Mucosa of rectum (tissue), 2 donors: ENCODE measurements around the gene OSBPL7.

Experiments
- H3K27ac ChIP-seq, 2 donors: one replicate each; pipeline ENCODE4 v1.7.0; 2013; ENCODE audit warnings: inconsistent platforms in 2 of 2, low read depth in 2 of 2, low read length in 2 of 2
- H3K27me3 ChIP-seq, 2 donors: one replicate each; pipeline ENCODE4 v1.7.0; 2013; ENCODE audit warnings: low read length in 2 of 2; ENCODE audit not compliant: control insufficient read depth in 2 of 2, insufficient read depth in 2 of 2
- H3K36me3 ChIP-seq, 2 donors: one replicate each; pipeline ENCODE4 v1.7.0; 2013; ENCODE audit warnings: low read length in 2 of 2; ENCODE audit not compliant: control insufficient read depth in 2 of 2, insufficient read depth in 2 of 2
- H3K4me1 ChIP-seq, 2 donors: one replicate each; pipeline ENCODE4 v1.7.0; 2013; ENCODE audit warnings: low read length in 2 of 2, mild to moderate bottlenecking in 1 of 2; ENCODE audit not compliant: control insufficient read depth in 2 of 2, insufficient read depth in 2 of 2
- H3K4me3 ChIP-seq, 2 donors: one replicate each; pipeline ENCODE4 v1.7.0; 2013; ENCODE audit warnings: low read length in 2 of 2
- H3K9ac ChIP-seq, 2 donors: one replicate each; pipeline ENCODE4 v1.7.0; 2013; ENCODE audit warnings: low read length in 2 of 2, low read depth in 1 of 2, mild to moderate bottlenecking in 1 of 2
- H3K9me3 ChIP-seq, 2 donors: one replicate each; pipeline ENCODE4 v1.7.0; 2013; ENCODE audit warnings: low read length in 2 of 2; ENCODE audit not compliant: control insufficient read depth in 2 of 2
- donor health status: healthy.
- donor health status: Normal muscosa, but diverticular disease.

OSBPL7 gene

DNA sequence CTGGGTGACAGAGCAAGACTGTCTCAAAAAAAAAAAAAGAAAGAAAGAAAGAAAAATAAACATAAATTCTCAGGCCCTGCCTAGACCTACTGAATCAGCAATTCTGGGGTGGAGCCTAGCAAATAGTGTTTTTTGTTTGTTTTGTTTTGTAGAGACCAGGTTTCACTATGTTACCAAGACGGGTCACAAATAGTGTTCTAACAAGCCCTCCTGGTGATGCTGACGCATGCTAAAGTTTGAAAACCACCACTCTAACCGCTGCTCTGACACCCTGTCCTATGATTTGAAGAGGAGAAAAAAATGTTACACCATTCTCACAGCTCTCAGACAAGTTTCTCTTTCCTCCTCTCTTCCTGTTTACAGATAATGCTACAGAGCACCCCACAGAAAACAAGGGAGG, 8.3 kb upstream of the OSBPL7 start:
- peak overlapping the region in 1 of 2 donors; percentile 93 for H3K4me3 ChIP-seq
- no peaks in the 10 kb centered on the region for H3K27me3 ChIP-seq
- no peaks in the 10 kb centered on the region for H3K9me3 ChIP-seq
- peak overlapping the region in 1 of 2 donors; percentile 81 for H3K27ac ChIP-seq
- peaks cover 23 to 28% of the 10 kb centered on the region in 2 donors for H3K36me3 ChIP-seq
- peaks cover 15 to 17% of the 10 kb centered on the region in 2 donors for H3K4me1 ChIP-seq
- H3K9ac ChIP-seq: no peak overlapping the region

DNA sequence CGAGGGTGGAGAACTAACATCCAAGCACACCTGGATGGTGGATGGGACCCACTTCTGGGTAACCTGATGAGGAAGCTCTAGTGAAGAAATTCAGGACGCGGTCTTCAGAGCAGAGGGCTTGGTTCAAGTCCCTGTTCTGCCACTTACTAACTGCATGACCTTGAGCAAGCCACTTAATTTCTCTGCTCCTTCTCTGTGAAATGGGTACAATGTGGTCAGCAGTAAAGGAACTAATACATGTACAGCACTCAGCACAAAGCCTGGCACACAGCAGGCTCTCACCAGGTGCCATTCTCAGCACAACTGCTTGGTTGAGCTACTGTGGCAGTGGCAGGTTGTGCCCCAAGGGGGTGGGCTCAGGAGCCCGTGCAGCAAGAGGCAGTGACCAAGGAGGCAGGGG, 1.9 kb upstream of the OSBPL7 start:
- Histone ChIP-seq H3K4me1 (peaks cover 25 to 27% of the 10 kb centered on the region in 2 donors), H3K27ac (no peak overlapping the region), H3K4me3 (no peak overlapping the region), H3K9me3 (no peaks in the 10 kb centered on the region), H3K9ac (no peak overlapping the region), H3K36me3 (peaks cover 43 to 47% of the 10 kb centered on the region in 2 donors), H3K27me3 (no peaks in the 10 kb centered on the region)

- Histone ChIP-seq H3K9ac (no peak overlapping the region), H3K27me3 (no peaks in the 10 kb centered on the region), H3K9me3 (no peaks in the 10 kb centered on the region), H3K36me3 (peaks cover 47 to 50% of the 10 kb centered on the region in 2 donors), H3K27ac (no peak overlapping the region), H3K4me3 (no peak overlapping the region), H3K4me1 (peaks cover 25 to 27% of the 10 kb centered on the region in 2 donors)
Measured at GRCh38 chr17:47822785-47823184, 1.2 kb upstream of the OSBPL7 start.

DNA sequence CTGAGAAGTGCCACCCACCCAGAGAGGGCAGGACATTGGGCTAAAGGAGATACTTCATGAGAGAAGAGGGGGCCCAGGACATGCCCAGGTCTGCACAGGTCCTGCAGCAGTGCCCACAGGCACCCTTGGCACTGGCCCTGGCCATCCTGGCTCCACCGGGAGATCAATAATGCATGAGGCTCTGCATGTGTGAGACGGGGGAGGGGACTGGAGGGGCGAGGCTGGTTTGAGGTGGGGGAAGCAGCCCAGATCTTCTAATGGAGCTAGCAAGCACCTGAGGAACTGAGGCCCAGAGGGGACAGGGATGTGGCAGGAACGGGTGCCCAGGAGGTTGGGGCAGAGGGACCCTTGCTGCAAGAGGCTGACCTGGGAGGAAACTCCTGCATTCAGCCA, 567 bp downstream of the OSBPL7 start:
- H3K4me3 ChIP-seq: peak overlapping the region; percentile 77 to 95
- H3K27me3 ChIP-seq: no peaks in the 10 kb centered on the region
- H3K27ac ChIP-seq: peak overlapping the region; percentile 91
- H3K36me3 ChIP-seq: peaks cover 49 to 51% of the 10 kb centered on the region in 2 donors
- H3K9me3 ChIP-seq: no peaks in the 10 kb centered on the region
- H3K4me1 ChIP-seq: peaks cover 25 to 27% of the 10 kb centered on the region in 2 donors
- H3K9ac ChIP-seq: peak overlapping the region; percentile 86 to 89

DNA sequence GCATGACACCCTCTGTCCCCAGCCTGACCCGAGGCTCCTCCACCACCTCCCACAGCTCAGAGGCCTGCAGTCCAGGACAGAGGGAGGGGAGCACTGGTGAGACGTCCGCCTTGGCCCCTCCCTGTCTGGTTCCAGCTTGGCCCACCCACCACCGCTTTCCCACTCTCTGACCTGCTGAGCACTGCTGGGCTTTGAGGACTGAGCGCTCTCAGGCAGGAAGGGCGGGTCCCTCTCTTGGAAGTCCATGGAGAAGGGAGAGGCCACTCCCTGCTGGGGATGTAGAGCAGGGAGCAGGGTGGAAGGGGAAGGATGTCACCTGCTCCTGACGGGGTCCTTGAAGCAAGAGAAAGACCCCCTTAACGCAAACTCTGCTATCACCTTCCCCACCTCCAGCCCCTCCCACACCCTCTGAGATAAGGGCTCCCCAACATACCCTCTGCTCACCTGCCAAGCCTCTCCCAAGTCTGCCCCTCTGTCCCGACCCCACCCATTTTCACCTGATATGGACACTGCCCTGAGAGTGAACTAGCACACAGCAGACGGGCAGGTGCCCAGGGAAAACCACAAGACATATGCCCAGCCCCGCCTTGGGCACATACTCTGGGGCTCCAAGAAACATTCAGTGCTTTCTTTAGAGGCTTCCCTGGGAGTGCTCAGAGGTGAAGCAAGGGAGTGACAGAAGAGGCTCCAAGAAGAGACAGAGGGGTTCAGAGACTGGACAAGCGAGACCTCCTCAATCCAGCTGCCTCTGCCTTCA, 1.4 kb downstream of the OSBPL7 start:
- no peaks in the 10 kb centered on the region for H3K27me3 ChIP-seq
- H3K36me3 ChIP-seq: peaks cover 52 to 55% of the 10 kb centered on the region in 2 donors
- peaks cover 25 to 27% of the 10 kb centered on the region in 2 donors for H3K4me1 ChIP-seq
- peak overlapping the region; percentile 86 to 89 for H3K9ac ChIP-seq
- no peaks in the 10 kb centered on the region for H3K9me3 ChIP-seq
- peak overlapping the region; percentile 91 for H3K27ac ChIP-seq
- H3K4me3 ChIP-seq: peak overlapping the region; percentile 77 to 95

DNA sequence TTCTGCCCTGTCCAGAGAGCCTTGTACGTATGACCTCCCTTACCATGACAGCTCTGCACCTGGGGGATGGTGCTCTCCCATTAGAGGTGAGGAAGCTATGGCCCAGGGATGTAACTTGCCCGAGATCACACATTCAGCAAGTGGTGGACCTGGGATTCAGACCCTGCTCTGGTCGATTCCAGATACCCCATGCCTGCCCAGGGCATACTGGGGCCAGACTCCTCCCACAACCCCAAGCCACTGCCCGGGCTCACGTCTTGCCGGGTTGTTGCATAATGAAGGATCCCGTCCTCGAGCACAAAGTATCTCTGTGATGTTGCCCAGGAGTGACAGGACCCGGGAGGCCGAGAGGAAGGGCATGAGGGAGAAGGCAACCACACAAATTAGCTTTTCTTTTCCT, 2.1 kb downstream of the OSBPL7 start:
- H3K4me3 ChIP-seq: no peak overlapping the region
- H3K9ac ChIP-seq: peak overlapping the region; percentile 8 to 53
- H3K4me1 ChIP-seq: peaks cover 25 to 27% of the 10 kb centered on the region in 2 donors
- H3K9me3 ChIP-seq: no peaks in the 10 kb centered on the region
- H3K36me3 ChIP-seq: peaks cover 59 to 62% of the 10 kb centered on the region in 2 donors
- no peaks in the 10 kb centered on the region for H3K27me3 ChIP-seq
- H3K27ac ChIP-seq: peak overlapping the region; percentile 91

GRCh38 chr17:47818002-47818695, 3.4 kb downstream of the OSBPL7 start:
- Histone ChIP-seq H3K4me3 (no peak overlapping the region), H3K36me3 (peaks cover 56 to 59% of the 10 kb centered on the region in 2 donors), H3K4me1 (peaks cover 25 to 29% of the 10 kb centered on the region in 2 donors), H3K9me3 (no peaks in the 10 kb centered on the region), H3K27ac (no peak overlapping the region), H3K27me3 (no peaks in the 10 kb centered on the region), H3K9ac (no peak overlapping the region)

GRCh38 chr17:47816947-47817346, 4.6 kb downstream of the OSBPL7 start:
- peaks cover 22 to 23% of the 10 kb centered on the region in 2 donors for H3K4me1 ChIP-seq
- no peak overlapping the region for H3K27ac ChIP-seq
- H3K9ac ChIP-seq: no peak overlapping the region
- H3K36me3 ChIP-seq: peaks cover 65 to 66% of the 10 kb centered on the region in 2 donors
- H3K4me3 ChIP-seq: no peak overlapping the region
- no peaks in the 10 kb centered on the region for H3K27me3 ChIP-seq
- H3K9me3 ChIP-seq: no peaks in the 10 kb centered on the region

DNA sequence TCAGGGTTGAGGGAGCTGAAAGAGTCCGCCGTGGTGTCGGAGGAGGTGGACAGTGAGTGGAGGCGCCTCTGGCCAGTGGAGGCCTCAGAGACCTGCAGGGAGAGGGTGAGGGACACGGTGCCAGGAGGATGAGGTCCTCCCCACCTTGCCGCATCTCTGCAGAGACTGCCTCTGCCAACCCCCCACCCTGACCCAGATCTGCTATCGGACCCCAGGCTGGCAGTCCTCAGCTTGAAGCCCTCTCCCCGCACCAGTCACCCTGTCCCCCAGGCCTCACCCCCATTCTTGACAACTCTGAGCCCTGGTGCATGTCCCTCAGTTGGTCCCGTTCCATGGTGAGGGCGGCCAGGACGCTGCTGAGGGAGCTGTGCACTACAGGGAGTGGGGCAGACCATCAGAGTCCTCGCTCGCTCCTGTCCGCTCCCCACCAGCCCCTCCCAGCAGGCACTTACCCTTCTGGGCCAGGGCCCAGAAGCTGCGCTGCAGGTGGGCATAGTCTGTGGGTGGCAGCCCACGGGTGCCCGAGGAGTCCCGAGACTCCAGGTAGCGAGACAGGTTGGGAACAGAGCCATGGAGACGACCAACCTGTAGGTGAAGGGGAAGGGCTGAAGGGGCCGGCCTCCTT, 5.4 kb downstream of the OSBPL7 start:
- Histone ChIP-seq H3K27ac (no peak overlapping the region), H3K4me3 (no peak overlapping the region), H3K27me3 (no peaks in the 10 kb centered on the region), H3K36me3 (peaks cover 68 to 71% of the 10 kb centered on the region in 2 donors), H3K9ac (no peak overlapping the region), H3K4me1 (peaks cover 26% of the 10 kb centered on the region in 2 donors), H3K9me3 (no peaks in the 10 kb centered on the region)
